COLO829 (cell line): ENCODE results near the gene PDCD11.
"Not testable (repeated sequence)": the region's sequence is repeated elsewhere in the genome, so short reads cannot be mapped to it uniquely, and the experiment has no call there.

Experiments used
- DNase-seq: peaks from one replicate; pipeline ENCODE4 v3.0.0; 2012; ENCODE audit warnings: low spot score

Gene PDCD11, protein sequence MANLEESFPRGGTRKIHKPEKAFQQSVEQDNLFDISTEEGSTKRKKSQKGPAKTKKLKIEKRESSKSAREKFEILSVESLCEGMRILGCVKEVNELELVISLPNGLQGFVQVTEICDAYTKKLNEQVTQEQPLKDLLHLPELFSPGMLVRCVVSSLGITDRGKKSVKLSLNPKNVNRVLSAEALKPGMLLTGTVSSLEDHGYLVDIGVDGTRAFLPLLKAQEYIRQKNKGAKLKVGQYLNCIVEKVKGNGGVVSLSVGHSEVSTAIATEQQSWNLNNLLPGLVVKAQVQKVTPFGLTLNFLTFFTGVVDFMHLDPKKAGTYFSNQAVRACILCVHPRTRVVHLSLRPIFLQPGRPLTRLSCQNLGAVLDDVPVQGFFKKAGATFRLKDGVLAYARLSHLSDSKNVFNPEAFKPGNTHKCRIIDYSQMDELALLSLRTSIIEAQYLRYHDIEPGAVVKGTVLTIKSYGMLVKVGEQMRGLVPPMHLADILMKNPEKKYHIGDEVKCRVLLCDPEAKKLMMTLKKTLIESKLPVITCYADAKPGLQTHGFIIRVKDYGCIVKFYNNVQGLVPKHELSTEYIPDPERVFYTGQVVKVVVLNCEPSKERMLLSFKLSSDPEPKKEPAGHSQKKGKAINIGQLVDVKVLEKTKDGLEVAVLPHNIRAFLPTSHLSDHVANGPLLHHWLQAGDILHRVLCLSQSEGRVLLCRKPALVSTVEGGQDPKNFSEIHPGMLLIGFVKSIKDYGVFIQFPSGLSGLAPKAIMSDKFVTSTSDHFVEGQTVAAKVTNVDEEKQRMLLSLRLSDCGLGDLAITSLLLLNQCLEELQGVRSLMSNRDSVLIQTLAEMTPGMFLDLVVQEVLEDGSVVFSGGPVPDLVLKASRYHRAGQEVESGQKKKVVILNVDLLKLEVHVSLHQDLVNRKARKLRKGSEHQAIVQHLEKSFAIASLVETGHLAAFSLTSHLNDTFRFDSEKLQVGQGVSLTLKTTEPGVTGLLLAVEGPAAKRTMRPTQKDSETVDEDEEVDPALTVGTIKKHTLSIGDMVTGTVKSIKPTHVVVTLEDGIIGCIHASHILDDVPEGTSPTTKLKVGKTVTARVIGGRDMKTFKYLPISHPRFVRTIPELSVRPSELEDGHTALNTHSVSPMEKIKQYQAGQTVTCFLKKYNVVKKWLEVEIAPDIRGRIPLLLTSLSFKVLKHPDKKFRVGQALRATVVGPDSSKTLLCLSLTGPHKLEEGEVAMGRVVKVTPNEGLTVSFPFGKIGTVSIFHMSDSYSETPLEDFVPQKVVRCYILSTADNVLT (N-terminal part only)

DNA sequence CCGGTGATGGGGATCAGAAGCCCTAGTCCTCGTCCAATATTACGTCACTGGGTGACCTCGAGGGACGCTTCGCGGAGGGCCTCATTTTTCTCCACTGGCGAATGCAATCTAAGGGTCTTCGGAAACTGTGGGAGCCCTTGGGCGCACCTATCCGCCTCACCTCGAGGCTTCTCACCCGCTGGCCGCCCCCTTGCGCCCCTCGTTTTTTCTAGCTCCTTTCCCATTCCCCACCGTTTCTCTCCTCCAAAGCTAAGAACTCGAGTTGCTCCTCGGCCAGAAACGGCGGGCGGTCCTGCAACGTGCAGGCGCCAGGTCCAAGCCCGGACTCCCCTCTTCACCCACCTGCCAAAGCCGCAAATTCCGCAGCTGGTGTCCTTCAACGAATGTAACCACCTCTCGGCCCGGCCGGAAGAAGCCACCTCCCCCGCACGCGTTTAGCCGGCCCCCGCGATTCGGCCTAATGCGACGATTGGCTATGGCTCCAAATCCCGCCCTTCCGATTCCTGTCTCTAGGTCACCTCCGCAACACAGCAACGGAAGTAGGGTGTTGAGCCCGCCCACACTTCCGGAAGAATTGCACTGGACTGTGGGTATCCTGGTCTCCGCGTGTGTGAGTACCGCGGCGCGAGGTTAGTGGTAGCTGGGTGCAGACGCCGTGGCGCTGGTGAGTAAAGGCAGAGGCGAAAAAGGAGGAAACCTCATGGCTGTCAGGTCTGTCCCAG is at the start of gene PDCD11, which contains the start of gene ATP5MK:
Gene PDCD11 (plus strand): TSS at position 560 of the 722 bp plus-strand sequence. CDS start 1,801 bp downstream, outside the sequence.
Gene ATP5MK (minus strand): TSS at position 409 of the 722 bp plus-strand sequence. CDS start 4,018 bp downstream, outside the sequence.
- peak; percentile 90 for DNase-seq

DNA sequence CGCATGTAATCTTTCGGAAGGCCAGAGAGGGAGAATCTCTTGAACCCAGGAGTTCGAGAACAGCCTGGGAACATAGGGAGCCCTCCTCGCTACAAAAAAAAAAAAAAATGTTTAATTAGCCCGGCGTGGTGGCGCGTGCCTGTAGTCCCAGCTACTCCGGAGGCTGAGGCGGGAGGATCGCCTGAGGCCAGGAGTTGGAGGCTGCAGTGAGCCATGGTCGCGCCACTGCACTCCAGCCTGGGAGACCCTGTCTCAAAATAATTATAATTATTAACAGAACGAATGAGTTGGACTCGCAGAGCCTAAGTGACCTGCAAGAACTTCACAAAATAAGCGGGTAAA is 46.3 kb upstream of the PDCD11 start:
- DNase-seq = no peak

DNA sequence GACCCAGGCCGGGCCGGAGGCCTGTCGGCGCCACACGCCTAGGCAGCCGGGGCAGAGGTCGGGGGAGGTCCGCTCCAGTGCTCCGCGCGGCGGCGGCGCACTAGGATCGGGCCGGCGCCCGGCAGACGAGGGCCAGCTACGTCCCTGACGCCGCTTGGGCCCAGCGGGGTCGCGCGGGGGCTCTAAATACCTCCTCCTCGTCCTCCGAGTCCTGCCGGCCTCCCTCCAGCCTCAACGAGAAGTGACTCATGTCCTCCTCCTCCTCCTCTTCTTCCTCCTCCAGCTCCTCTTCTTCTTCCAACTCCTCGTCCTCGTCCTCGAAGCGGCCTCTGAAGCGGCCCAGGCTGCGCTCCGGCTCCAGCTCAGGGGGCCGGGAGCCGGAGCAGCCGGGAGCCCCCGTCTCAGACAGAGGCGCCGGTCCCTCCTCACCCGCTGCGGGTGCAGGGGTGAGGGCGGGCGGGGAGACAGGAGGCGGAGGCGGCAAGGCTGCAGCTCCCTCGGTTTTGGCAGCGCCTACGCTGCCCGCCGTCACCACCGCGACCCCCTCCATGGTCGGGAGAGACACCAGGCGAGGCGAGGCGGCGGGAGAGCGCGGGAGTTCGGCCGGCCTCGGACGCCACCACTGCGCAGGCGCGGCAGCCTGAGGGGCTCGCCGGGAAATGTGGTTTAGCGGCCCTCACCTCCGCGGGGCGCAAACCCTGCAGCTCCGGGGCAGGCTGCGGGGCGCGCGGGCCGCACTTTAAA is 45.7 kb upstream of the PDCD11 start, which contains the start of gene PCGF6:
Gene PCGF6 (minus strand): TSS at position 624 of the 744 bp plus-strand sequence. CDS start 74 bp downstream, at position 550.
- peak; percentile 81 for DNase-seq

DNA sequence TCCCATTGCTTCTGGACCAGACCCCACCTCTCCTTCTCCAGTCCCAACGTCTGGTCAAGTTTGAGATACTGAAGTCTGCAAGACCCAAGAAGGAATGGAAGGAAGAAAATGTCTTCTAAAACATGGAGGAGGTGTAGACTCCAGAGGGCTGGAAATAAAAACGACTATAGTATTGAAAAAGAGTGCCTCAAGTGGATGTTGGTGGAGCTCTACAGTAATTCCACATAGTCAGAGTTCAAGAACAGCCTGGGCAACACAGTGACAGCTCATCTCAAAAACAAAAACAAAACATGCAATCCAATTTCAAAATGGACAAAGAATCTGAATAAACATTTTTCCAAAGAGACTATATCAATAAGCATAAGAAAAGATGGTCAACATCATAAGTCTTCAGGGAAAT is 43.1 kb upstream of the PDCD11 start:
- DNase-seq = no peak

GRCh38 chr10:103354567-103354966 is 41.9 kb upstream of the PDCD11 start:
- not testable (repeated sequence) for DNase-seq

DNA sequence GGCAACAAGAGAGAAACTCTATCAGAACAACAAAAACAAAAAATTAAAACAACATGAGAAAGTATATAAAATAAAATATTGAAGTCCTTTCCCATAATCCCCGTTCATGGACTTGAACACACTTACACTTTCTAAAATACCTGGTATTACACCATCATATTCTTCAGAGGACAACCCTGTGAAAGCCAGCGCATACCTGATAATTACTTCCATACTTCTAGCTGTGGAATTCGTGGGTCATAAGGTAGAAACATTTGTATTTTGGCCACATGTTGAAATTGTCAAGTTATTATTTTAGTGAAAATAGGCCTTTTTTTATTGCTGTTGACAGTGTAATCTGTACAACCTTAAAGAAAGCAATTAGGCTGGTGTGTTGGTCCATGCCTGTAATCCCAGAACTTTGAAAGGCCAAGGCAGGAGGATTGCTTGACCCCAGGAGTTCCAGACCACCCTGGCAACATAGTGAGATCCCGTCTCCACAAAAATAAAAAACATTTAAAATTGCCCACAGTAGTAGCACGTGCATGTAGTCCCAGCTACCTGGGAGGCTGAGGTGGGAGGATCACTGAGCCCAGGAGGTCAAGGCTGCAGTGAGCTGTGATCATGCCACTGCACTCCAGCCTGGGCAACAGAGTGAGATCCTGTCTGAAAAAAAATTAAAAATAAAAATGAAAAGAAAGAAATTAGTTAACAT is 40.4 kb upstream of the PDCD11 start:
- DNase-seq = no peak

DNA sequence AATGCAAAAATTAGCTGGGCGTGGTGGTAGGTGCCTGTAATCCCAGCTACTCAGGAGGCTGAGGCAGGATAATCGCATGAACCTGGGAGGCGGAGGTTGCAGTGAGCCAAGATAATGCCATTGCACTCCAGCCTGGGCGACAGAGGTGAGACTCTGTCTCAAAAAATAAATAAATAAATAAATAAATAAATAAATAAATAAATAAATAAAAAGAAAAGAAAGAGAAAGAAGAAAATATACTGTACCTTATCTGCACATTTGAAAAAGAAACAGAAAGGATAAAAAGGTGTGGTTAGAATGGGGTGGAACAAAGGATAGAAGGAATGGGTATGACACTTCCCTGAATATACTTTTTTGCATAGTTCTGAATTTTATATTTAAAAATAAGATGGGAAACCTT is 36.9 kb upstream of the PDCD11 start:
- DNase-seq = not testable (repeated sequence)

DNA sequence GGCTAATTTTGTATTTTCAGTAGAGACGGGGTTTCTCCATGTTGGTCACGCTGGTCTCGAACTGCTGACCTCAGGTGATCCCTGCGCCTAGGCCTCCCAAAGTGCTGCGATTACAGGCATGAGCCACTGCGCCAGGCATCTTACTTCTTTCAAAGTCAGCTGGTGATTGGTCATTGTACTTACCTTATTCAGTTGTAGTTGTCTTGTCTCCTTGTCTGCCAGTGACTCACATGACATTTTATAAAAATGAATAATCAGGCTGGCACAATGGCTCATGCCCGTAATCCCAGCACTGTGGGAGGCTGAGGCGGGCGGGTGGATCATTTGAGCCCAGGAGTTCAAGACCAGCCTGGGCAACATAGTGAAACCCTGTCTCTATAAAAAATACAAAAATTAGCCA is 35.6 kb upstream of the PDCD11 start:
- DNase-seq = not testable (repeated sequence)

- no peak for DNase-seq
Measured at GRCh38 chr10:103367379-103367781, 29.0 kb upstream of the PDCD11 start.

GRCh38 chr10:103367782-103368518 is 28.5 kb upstream of the PDCD11 start, which contains the start of gene TAF5:
Gene TAF5 (plus strand): TSS chr10:103367976. CDS start chr10:103367990, 14 bp downstream.
- DNase-seq = peak; percentile 84

DNA sequence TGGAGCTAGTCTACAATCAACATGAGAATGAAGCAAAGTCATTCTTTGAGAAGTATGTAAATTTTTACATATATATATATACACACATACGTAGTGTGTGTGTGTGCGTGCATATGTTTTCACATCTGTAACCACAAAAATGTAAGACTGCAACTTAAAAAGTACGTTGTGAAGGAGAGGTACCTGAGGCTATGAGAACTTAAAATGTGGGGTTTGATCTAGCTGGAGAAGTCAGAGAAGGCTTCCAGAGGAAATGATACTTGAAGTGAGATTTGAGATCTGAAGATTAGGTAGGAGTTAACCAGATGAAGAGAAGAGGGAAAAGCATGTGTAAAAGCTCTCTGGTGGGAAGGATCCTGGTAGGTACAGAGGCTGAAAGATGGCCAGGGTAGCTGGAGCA is 22.9 kb upstream of the PDCD11 start:
- DNase-seq = no peak

GRCh38 chr10:103374263-103374662 is 22.2 kb upstream of the PDCD11 start:
- no peak for DNase-seq

- DNase-seq = no peak
Measured at GRCh38 chr10:103382769-103383168, 13.7 kb upstream of the PDCD11 start.

- no peak for DNase-seq
Measured at GRCh38 chr10:103394180-103394579, 2.2 kb upstream of the PDCD11 start.

GRCh38 chr10:103395754-103396066 is 716 bp upstream of the PDCD11 start:
- DNase-seq = no peak

DNA sequence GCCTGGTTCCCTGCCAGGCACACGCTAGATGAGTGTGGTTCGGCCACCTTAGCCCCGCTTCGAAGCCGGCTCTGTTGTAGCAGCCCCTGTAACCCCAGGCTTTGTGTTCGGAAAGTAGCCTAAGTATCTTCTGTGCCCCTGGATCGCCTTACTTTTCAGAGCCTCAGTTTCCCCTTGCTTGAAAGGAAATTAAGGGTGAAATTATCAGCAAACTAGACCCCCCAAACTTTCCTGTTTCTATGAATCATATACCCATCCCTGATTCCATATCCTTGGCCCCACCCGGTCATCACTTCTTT is 312 bp downstream of the PDCD11 start:
- no peak for DNase-seq

- DNase-seq = no peak
Measured at GRCh38 chr10:103397191-103397825, 882 bp downstream of the PDCD11 start.

DNA sequence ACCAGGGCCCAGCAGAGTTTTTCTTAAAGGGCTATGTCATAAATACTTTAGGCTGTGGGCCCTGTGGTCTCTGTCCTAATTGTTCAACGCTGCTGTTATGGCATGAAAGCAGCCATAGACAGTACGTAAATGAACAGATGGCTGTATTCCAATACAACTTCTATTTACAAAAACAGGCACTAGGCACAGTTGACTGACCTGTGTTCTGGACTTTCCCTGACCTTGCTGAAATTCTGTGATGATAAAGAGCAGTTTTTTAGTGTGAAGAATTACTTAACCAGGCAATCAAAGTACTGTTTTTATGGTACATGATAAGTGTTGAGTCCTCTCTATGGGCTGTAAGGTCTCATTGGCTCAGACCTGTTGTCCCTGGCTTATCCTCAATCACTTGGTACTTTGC is 17.1 kb downstream of the PDCD11 start:
- no peak for DNase-seq

DNA sequence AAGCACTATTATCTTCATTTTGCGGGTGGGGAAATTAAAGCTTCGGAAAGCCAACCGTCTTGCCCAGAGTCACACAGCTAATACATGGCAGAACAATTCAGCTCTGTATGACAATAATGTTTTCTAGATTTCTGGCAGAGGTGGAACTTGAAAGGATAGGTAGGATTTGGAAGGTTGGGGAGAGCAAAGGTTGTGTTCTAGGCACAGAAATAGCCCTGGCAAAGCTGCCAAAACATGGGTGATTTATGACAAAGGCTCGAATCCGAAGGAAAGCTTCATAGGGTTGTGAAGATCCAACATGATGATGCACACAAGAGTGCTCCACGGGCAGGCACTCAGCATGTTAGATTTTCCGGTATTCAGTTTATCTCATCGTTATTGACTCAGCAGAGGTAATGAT is 19.2 kb downstream of the PDCD11 start:
- DNase-seq = no peak
